ENCODE data around the gene RAI1.
"Not testable (repeated sequence)": the region's sequence is repeated elsewhere in the genome, so short reads cannot be mapped to it uniquely, and the experiment has no call there.

DNA sequence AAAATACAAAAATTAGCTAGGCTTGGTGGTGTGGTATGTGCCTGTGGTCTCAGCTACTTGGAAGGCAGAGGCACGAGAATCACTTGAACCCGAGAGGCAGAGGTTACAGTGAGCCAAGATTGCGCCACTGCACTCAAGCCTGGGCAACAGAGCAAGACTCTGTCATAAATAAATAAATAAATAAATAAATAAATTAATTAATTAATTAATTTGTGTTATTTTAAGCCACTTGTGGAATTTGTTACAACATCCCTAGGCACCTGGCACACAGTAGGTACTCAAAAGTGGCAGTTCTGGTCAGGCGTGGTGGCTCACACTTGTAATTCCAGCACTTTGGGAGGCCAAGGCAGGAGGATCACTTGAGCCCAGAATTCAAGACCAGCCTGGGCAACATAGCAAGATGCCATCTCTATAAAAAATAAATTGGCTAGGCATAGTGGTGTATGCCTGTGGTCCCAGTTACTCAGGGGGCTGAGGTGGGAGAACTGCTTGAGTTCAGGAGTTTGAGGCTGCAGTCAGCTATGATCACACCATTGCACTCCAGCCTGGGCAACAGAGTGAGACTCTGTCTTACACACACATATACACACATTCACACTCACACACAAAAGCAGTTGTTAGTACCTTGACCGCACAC lies 3.1 kb upstream of the RAI1 start:
- TF ChIP-seq, protein P1, sequence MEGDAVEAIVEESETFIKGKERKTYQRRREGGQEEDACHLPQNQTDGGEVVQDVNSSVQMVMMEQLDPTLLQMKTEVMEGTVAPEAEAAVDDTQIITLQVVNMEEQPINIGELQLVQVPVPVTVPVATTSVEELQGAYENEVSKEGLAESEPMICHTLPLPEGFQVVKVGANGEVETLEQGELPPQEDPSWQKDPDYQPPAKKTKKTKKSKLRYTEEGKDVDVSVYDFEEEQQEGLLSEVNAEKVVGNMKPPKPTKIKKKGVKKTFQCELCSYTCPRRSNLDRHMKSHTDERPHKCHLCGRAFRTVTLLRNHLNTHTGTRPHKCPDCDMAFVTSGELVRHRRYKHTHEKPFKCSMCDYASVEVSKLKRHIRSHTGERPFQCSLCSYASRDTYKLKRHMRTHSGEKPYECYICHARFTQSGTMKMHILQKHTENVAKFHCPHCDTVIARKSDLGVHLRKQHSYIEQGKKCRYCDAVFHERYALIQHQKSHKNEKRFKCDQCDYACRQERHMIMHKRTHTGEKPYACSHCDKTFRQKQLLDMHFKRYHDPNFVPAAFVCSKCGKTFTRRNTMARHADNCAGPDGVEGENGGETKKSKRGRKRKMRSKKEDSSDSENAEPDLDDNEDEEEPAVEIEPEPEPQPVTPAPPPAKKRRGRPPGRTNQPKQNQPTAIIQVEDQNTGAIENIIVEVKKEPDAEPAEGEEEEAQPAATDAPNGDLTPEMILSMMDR (IDR thresholded peaks at IDR 0.05): not testable (repeated sequence)
- TF ChIP-seq POLR2A (IDR thresholded peaks at IDR 0.05): not testable (repeated sequence)
